HG03342 (cell line): ENCODE results near the gene MAP3K10.

Experiments
- ATAC-seq: cut with Tn5 transposase; IDR thresholded peaks from one replicate; pipeline ENCODE4 v1.9.1; 2021; ENCODE audit warnings: mild to moderate bottlenecking, moderate library complexity; ENCODE audit not compliant: unreplicated experiment

Gene MAP3K10

DNA sequence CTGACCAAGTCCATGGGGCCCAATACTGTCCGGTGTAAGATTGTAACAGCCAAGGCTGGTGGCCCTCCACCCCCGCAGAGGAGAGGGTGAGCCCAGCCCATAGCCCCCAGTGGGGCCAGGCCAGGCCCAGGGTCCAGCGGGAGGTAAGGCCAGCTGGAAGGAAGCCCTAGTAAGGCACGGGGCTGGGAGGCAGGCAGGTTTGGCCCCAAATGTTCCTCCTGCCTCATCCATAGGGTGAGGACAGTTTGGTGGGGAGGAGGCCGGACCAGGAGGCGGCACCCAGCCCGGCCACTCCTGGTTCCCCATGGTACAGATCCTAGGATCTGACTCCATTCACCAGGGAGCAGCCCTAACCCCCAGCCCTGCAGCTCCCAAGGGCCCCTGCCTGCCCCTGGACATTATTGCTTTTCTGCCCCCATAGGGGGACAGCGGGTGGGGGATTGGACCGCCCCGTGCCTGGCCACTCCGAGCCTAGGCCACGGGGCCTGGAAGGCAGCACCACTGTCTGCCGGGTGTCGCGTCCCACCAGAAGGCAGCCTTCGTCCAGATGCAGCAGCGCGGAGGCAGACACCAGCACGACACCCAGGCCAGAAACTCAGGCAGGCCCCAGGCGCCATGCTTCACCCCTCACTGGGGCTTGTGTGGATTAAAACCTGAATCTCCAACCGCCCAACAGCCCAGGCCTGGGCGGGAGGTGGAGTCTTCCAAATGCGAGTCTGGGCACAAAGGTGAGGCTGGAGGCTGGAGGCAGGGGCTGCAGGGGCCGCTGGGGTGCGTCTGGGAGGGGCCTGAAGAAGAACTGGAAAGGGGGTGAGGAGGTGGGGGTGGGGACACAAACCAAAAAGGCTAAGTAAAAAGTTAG, 42.0 kb downstream of the MAP3K10 start:
- ATAC-seq = no peak

DNA sequence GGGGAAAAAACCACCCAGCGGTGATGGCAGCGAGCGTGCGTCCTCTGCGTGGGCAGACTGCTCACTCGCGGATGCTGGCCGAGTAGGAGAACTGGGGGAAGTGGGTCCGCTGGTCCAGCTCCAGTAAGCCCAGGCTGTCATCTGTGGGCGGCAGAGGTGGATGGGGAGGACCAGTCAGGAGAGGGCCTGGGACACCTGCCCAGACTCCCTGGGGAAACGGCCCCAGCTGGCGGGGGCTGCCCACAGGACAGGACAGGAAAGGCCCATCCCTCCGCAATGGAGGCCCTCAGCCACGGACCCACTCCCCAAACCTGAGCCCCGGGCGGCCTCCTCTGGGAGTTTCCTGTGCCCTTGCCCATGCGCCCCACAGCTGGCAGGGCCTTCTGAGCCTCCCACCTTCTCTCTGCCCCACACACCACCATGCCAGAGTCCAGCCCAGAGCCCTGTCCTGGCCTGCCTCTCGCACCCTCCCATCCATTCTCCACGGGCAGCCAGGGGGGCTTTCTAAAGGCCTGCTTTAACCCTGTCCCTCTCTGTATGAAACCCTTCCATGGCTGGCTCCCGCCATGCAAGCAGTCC, 42.7 kb downstream of the MAP3K10 start:
- ATAC-seq = no peak

DNA sequence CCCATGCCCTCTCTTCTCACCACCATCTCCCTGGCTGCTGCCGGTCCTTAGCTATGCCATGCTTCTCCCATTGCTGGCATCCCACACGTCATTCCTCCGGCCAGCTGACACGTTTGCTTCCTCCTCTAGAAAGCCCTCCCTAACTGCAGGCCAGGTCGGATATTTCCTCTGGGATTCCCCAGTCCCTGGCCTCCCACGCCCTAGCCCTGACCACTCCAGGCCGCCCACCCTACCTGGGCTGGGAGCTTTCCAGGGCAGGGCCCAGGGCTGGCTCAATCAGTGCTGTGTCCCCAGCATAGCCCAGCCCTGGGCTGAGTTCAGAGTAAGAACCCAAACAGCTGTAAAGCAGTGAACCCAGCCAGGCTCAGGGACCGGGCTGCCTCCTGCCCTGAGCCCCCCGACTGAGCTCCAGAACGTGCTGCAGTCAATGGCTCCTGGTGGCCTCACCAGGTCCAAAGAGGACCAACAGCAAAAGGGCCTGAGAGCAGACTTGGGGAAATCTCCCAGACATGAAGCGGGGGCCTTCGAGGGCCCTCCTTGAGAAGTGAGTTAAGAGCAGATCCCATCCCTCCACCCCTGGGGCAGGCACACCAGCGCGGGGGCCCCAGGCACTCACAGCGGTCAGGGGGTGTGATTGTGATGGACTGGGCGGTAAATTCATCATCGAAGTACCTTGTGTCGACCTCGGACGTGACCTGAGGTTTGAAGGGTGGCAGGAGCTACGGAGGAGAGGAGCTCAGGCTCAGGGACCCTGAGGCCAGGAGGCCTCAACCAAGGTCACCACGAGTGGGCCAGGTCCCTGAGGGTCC, 43.4 kb downstream of the MAP3K10 start:
- no peak for ATAC-seq

DNA sequence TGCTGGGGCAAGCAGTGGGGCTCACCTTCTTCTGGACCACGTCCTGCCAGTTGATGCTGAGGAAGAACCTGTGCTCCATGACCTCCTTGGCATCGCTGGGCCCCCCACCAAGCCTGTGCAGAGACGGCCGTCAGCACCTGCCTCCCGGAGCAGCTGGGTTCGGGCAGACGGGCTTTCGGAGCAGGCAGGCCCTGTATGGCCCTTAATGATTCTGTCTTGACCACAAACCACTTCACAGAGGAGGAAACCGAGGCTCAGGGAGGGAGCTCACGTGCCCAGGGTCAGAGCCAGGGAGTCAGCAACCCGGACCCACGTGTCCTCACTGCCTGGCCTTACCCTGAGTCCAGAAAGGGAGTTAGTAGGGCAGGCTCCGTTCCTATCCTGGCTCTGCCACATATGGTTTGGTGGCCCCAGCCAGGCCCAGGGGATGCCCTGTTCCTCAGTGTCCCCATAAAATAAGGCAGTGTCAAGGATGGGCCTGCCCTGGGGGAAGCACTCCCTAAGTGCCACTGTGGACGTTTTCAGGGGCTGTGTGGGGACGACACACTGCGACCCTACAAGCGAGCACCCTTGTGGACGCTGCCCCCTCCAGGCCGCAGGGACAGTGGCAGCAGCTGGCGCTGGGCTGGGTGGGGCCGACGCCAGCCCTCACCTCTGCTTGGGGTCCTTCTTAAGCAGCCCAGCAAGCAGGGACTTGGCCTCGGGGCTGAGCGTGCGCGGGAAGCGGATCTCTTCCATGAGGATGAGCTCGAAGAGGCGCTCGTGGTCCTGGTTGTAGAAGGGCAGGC, 44.2 kb downstream of the MAP3K10 start:
- no peak for ATAC-seq

DNA sequence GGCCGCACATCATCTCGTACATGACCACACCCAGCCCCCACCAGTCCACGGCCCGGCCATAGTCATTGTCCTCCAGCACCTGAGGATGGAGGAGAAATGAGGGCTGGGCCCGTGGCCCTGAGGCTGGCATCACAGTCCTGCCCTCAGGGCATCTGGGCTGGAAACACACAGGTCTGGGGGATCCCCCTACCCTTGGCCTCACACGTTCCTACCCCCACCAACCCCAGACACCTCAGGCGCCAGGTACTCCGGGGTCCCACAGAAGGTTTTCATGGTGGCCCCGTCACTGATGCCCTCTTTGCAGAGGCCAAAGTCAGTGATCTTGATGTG, 44.8 kb downstream of the MAP3K10 start:
- ATAC-seq = no peak

DNA sequence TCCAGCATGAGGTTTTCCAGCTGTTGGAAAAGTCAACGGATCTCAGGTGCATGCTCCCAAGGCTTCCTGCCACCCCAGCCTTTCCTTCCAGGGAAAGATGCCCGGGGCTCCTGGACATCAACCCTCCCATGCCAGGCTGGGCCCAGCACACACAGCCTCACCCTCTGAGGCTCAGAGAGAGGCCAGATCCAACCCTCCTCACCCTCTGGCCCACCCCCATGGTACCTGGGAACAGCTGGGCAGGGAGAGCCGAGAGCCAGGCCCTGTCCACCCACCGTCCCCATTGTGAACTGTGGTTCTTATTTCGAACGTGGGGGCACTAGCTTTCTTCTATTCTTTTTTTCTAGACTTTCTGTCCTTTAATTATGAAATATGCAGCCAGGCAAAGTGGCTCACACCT, 45.1 kb downstream of the MAP3K10 start:
- ATAC-seq = no peak

DNA sequence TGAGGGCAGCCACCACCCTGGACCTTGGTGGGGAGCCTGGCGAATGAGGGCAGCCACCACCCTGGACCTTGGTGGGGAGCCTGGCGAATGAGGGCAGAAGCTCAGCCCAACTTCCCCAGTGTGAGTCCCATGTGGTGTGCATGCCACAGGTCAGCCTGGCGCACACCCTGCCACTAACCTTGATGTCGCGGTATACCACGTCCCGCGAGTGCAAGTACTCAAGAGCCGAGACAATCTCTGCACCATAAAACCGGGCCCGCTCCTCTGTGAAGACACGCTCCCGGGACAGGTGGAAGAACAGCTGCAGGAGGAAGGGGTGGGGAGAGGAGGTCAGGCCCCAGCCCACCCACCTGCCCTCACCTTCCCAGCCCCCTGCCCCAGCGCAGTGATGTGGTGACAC, 46.6 kb downstream of the MAP3K10 start:
- ATAC-seq = no peak

DNA sequence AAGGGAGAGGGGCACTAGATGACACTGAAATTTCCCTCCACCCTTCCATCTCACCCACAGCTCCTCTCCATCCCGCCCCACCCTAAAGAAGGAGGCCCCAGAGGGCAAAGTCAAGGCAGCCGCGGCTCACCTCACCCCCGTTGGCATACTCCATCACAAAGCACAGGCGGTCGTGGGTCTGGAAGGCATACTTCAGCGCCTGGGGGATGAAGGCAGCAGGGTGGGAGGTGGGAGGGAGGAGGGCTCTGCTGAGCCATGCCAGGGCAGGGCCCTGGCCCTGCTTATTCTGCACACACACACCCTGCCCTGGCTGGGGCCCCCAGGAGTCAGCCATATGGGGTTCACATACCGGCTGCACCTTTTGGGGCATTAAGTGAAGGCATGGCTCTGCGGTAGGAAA, 47.5 kb downstream of the MAP3K10 start:
- ATAC-seq = no peak

DNA sequence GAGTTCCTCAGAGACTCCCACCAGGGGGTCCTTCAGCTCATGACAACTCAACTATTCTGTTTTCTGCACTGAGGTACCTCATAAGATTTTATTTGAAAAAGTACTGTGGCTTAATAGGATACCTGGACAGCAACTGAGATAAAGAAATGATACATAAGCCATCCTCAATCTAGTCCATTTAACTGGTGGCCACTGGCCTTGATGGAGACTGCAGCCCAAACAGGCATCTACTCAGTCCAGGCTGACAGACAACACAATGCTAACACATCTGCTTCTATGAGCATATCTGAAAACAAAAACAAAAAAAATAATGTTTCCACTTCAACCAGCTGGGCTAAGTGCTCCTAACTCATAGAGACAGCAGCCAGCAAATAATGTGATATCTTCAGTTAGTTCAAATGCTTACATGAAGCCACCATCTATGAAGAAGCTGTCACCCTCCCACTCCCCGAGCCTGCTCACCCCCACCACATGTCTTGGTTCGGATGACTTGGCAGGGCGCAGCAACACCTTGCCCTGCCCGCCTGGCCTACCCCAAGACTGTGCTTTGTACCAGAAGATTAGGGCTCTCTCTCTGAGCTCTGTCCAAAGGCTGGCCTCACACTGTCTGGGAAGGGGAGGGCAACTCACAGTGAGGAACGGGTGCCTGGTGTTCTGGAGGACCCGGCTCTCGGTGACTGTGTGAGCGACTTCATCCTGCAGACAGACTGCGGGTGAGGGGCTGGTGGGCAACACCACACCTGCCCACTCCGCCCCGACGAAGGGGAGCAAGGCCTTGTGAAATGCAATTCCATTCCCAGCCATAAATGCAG, 48.4 kb downstream of the MAP3K10 start:
- no peak for ATAC-seq

DNA sequence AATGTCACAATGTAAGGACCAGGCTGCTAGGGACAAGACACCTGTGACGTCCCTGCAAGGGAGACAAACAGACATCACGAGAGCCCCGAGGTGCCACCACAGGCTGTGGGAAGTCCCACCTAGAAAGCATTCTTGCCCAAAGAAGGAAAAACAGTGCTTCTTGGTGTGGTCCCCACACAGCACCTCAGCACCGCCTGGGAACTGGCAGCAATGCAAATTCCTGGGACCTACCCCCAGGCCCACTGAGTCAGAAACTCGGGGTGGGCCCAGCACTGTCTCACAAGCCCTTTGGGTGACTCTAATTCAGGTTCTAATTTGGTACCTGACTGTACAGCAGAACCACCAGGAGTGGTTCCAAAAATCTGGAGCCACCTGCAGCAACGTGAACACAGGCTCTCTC, 49.1 kb downstream of the MAP3K10 start:
- ATAC-seq = no peak

DNA sequence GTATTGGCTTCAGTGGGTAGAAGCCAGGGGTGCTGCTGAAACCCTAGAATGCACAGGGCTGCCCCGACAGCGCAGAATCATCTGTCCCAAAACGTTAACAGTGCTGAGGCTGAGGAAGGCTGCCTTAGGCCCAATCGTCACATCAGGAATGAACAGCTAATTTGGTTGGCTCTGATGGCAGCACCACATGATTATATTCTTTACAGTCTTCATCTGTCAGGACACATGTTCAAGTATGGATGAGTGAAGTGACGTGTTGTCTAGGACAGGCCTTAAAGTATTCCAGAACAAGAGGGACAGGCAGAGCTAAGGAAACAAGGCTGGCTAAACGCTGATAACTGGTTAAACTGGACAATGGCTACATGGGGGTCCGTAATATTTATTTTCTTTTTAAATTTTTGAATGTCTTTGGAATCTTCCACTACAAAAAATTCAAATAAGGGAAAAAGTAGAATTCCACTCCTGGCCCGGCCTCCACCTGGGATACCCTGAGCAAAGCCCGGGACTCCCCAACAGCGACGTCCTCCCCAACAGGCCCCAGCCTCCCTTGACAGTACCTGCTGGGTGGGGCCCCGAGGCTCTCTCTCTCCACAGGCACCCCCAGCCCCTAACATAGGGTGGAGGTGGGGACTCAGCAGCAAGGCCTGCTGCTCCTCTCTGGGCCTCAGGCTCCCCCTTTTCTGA, 50.0 kb downstream of the MAP3K10 start:
- no peak for ATAC-seq

DNA sequence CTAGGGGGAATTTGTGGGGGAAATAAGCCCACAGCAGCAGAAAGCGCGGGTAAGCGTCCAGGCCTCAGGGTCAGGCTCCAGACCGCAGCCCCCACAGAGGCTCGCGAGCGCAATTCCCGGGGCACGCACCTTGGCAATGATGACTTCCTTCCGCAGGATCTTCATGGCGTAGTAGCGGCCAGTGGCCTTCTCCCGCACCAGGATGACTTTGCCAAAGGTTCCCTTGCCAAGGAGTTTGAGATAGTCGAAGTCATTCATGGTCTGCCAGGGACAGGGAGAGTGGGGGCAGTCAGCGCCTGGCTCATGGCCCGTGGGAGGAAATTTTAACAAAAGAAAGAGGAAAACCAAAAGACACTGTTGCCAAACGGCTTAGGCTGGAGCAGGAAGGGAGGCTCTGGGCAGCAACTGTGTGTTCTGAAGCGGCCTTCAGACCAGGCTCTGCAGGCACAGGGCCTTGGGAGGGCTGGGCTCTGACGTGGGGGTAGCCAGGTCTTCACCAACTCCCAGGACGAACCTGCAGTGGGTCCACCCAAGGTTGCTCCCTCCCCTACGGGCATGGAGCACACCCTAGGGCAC, 50.7 kb downstream of the MAP3K10 start:
- ATAC-seq = no peak

DNA sequence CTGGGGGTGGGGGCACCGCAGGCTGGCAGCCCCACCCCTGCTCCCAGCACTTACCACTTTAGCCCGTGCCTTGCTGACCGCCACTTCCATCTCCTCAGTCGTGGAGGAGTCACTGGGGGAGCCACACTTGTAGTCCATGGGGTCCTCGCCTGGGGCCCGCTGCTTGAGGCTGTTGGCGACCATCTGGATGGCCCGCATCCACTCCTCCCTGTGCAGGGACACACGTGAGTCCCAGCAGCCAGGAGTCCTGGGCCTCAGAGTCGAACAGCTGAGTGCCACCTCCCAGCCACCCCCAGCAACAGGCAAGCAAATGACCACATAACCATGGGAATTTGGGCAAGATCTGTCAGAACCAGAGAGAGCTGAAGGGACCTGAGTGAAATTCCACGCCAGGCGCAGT, 51.3 kb downstream of the MAP3K10 start:
- ATAC-seq = no peak

DNA sequence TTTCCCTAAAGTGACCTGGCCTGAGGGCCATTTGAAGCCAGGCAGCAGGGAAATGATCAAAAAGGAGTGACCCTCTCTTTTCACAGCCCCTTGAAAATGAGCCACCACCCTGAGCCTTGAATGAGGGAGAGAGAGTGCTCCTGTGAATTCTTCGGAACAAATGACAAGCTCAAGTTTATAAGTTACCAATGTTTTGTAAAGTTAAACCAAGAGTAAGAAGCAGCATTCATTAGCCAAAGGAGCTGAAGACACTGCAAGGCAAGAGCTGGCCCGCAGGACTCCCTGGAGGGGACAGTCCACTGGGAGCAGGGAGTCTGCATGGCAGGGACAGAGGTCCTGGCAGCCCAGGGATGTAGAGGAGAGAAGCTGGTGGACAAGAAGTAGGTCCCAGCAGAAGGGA, 52.0 kb downstream of the MAP3K10 start:
- no peak for ATAC-seq

DNA sequence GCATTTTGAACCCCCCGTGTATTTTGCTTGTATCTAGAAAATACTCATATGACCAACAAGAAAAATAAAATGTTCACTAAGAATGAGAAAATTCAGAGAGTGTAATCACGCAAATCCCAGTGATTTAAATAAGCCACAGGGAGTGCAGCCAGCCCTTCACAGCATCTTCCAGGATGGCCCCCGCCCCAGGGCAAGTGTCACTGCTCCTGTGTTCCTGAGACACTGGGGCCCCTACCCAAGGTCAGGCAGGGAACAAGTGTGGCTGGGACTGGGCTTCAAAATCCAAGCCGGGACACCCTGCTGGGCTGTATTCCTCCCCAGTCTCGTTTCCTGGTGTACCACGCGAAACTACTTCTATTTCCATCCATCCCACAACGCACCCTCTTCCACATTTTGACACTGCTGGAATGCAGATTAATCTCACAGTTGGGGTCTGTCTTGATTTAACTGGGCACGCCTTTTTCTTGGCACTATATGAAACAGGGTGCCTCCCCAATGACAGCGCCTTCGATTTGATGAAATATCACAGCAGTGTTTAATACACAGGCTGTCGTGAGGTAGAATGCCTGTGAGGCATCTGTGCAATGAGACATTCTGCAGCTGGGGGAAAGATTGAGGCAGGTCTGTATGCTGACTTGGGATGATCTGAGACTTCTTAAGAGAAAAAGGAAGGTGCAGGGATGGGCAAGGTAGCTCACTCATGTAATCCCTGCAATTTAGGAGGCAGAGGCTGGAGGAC, 53.5 kb downstream of the MAP3K10 start:
- ATAC-seq = no peak

DNA sequence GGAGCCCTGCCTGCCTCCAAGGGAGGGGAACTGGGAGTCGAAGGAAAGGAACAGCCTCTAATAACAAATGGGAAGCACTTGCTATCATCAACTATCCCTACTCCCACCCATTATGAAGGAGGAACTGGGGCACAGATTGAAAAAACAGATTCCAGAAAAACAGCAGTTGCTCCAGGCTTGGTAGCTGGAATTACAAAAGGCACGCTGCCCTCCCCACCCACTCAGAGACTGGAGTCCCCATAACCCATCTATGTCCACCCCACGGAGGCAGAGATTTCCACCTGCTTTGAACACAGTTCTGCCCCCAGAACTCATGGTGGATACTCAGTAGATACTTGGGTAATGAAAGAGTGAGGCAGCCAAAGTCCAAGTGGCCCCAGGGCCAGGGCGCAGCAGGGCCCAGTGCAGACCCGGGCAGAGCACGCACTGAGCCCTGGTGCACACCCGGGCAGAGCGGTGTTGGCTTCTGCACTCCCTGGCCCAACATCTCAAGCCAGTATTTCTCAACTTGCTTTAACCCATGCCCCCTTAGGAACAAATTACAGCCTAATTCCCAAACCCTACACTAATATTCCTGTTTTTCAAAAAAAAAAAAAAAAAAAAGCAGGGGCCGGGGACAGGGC, 54.4 kb downstream of the MAP3K10 start:
- no peak for ATAC-seq

DNA sequence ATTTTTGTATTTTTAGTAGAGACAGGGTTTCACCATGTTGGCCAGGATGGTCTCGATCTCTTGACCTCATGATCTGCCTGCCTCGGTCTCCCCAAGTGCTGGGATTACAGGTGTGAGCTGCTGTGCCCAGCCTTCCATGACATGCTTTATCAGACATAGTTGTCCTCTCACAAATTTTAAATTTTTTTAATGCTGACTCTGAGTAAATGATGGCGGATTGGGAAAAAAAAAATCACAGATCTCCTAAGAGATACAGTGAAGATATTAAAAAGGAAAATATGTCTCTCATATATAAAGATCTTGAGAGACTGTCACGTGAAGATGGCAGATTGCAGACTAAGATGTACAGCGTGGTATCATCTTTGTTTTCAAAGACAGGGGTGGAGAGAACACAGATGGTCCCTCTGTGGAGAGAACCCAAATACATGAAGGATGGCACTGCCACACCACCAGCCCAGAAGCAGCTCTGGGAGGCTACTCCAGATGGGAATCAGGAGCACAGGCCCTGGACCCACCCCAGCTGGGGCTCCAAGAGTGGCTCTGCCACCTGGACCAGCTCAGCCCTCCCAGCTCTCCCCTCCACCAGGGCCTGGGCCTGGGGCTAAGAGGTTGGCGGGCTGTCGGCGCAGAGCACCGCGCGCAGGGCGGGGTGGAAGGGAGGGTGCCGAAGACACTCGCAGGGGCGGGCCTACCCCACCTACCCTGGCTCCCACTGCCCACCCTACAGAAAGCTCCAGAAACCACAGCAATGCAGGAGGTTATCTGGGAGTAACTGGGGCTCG, 55.3 kb downstream of the MAP3K10 start:
- no peak for ATAC-seq

DNA sequence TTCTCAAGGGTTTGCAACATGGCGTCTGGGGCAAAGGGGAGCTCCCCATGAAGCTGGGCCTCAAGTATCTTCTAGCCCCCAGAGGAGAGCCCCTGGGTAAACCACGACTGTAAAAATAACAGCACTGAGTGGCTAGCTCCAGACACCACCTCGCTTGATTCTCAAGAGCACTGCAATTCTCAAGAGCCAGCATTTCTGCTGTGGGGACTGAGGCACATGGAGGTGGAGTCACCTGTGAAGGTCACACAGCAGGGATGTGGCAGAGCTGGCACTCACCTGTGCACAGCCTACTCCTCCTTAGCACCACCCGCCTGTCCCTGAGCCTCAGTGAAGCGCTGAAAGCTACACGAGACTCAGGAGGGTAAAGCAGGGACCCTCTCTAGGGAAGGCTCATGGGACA, 56.0 kb downstream of the MAP3K10 start:
- ATAC-seq = no peak
